ENCODE measurements around the gene KRTAP10-3. TPM values are rescaled to one million over a fixed set of nuclear protein-coding genes. Genes with fewer than 3 reads are reported as not detected.
"Not testable (repeated sequence)": the region's sequence is repeated elsewhere in the genome, so short reads cannot be mapped to it uniquely, and the experiment has no call there.

Gene KRTAP10-3
- total and polyA plus RNA-seq, 7 donors, result not detected

DNA sequence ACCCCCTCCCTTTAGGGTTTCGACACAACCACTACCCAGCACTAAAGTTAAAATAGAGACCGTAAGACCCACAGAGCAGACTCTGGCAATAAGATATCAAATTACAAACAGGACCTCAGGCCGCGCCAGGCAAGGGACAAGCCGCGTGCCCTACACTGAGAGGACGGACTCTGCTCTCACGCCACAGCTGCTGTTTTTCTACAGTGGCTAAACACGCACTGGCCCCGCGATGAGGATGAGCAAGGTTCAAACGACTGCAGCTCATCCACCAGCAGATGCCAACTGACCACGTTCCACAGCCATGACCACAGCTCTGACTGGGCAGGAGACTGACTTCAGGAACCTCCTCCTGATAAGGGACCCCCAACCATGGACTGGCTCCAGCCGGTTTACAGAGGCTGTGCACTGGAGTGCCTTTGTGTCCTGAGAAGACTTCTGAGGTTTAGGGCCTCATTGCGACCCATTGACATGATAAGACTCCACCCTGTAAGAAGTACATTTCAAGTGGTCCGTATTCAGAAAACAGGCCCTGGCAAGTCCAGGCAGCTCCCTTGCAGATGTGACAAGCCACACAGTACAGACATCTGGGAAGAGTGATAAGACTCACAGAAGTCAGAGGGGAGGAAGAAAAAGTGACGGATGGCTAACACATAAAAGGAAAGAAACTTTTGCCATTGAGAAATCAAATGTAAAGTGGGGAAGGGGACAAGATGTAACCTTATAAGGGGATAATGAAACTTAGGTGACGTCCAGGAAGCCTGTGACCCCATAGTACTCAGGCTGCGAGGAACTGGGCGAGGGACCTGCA is 35.2 kb upstream of the KRTAP10-3 start:
- WGBS, 3 donors, result 32 to 39% (median 34%) methylated on average over 20 of the region's 20 CpGs
- H3K27ac ChIP-seq, result no peak overlapping the region
- H3K36me3 ChIP-seq (ENCODE audit: insufficient read depth in 1 of 2, low read depth in 1 of 2), result no peaks in the 10 kb centered on the region
- intact Hi-C loops (cut with DNase I), result no loop called here
- DNase-seq (peak in 1 of 2 donors; percentile 35), ATAC-seq (peak in 2 of 4 donors; percentile 44 to 68)
- no peaks in the 10 kb centered on the region for H3K9me3 ChIP-seq
- H3K27me3 ChIP-seq (ENCODE audit: insufficient read depth in 3 of 3, low read length in 2 of 3), result peaks cover 0 to 59% (median 11%) of the 10 kb centered on the region in 3 donors
- no peaks in the 10 kb centered on the region for H3K4me1 ChIP-seq
- no peak overlapping the region for H3K4me3 ChIP-seq
- TF ChIP-seq, protein P1, sequence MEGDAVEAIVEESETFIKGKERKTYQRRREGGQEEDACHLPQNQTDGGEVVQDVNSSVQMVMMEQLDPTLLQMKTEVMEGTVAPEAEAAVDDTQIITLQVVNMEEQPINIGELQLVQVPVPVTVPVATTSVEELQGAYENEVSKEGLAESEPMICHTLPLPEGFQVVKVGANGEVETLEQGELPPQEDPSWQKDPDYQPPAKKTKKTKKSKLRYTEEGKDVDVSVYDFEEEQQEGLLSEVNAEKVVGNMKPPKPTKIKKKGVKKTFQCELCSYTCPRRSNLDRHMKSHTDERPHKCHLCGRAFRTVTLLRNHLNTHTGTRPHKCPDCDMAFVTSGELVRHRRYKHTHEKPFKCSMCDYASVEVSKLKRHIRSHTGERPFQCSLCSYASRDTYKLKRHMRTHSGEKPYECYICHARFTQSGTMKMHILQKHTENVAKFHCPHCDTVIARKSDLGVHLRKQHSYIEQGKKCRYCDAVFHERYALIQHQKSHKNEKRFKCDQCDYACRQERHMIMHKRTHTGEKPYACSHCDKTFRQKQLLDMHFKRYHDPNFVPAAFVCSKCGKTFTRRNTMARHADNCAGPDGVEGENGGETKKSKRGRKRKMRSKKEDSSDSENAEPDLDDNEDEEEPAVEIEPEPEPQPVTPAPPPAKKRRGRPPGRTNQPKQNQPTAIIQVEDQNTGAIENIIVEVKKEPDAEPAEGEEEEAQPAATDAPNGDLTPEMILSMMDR (IDR thresholded peaks at IDR 0.05), result no peak

DNA sequence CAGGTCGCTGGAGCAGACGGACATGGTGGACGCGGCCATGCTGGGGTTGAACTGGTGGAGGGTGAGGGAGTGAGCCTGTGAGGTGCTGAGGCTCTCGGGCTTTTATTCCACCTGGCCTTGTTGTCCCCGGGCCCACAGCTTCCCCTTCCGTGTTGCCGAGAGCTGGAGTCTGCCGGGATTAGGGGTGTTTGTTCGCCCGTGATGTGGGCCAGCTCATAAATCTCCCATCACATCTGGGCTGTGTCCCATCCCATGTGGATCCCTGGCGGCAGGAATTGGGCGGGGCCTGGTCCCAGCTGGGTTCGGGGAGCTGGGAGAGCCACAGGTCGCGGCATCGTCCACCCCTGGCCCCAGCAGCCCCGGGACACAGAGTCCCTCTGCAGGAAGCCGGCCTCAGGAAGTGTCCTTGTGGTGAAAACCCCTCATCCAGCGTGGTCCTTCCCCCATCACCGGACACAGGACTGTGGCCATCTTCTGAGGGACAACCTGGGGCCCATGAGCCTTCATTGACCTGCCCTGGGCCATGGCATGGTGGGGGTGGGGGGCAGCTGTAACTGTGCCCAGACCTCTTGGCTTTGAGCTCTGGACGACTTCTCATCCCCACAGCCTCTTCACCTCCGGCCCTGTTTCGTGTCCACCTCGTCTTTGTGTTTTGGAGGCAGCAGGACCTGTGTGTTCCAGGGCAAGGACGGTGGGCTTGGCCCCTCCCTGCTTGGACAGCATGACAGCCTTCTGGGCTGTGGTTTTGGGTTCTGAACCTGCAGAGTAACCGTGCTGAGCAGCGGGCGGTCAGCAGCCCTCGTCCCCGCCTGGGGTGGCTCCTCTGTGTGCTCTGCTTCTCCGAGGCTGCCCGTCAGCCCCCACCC is 34.1 kb upstream of the KRTAP10-3 start, which contains the start of gene KRTAP10-6:
Gene KRTAP10-6, minus strand, starts transcription at position 60 of the 866 bp plus-strand sequence. Its CDS starts 21 bp downstream, at position 39.
- Histone ChIP-seq H3K4me3 (no peak within 1 kb of the TSS), H3K27me3 (ENCODE audit: insufficient read depth in 3 of 3, low read length in 2 of 3) (peaks cover 0 to 47% (median 11%) of the 10 kb centered on the region in 3 donors), H3K36me3 (ENCODE audit: insufficient read depth in 1 of 2, low read depth in 1 of 2) (no peaks in the 10 kb centered on the region), H3K4me1 (no peaks in the 10 kb centered on the region), H3K27ac (no peak within 1 kb of the TSS), H3K9me3 (no peaks in the 10 kb centered on the region)
- DNase-seq (peak in 1 of 2 donors; percentile 42), ATAC-seq (peak in 1 of 4 donors; percentile 19)
- WGBS, 3 donors, result 20 to 35% (median 21%) methylated on average over 31 to 33 of the region's 33 CpGs
- intact Hi-C loops (cut with DNase I), result no loop called here
- TF ChIP-seq, protein P1 (IDR thresholded peaks at IDR 0.05), result no peak

DNA sequence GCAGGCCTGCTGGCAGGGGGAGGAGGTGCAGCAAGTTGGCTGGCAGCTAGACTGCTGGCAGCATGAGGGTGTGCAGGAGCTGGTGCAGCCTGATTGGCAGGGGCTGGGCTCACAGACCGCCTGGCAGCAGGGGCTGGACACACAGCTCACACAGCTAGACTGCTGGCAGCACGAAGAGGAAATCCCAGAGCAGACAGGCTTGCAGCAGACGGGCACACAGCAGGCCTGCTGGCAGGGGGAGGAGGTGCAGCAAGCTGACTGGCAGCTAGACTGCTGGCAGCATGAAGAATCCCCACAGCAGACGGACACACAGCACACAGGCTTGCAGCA is 33.2 kb upstream of the KRTAP10-3 start:
- H3K9me3 ChIP-seq; H3K36me3 ChIP-seq (ENCODE audit: insufficient read depth in 1 of 2, low read depth in 1 of 2); DNase-seq; ATAC-seq; intact Hi-C loops (cut with DNase I); H3K27ac ChIP-seq; H3K4me1 ChIP-seq; H3K4me3 ChIP-seq: not testable (repeated sequence)
- H3K27me3 ChIP-seq (ENCODE audit: insufficient read depth in 3 of 3, low read length in 2 of 3), result peaks cover 0 to 38% (median 11%) of the 10 kb centered on the region in 3 donors
- WGBS, 3 donors, result 8 to 20% (median 14%) methylated on average over 1 to 4 of the region's 4 CpGs

DNA sequence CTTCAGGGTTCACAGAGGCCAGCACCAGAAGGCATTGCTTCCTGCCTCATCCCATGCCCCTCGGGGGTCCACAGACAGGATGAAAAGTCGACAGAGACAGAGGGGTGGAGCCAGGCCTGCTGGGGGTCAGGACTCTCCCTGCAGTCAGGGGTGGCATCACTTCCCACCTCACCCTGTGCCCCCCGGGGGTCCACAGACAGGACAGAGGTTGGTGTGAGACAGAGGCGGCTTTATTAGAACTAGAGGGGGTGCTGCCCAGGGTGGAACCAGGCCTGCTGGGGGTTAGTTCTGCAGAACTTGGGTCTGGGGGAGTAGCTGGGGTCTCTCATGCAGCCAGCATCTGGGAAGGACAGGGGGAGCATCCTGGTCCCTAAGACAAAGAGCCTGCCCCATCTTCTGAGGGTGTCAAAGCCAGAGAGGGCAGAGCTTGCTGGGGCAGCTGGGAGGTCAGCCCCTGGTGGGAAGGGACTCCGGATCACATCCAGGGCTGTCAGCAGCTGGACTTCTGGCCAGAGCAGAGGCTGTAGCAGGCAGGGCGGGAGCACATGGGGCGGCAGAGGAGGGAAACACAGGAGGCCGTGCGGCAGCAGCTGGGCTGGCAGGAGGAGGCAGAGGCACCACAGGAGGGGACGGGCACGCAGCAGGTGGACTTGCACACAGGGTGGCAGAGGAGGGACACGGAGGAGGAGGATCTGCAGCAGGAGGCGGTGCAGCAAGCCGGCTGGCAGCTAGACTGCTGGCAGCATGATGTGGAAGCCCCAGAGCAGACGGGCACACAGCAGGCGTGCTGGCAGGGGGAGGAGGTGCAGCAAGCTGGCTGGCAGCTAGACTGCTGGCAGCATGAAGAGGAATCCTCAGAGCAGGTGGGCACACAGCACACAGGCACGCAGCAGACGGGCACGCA is 32.6 kb upstream of the KRTAP10-3 start:
- H3K9me3 ChIP-seq; H3K27ac ChIP-seq; H3K36me3 ChIP-seq (ENCODE audit: insufficient read depth in 1 of 2, low read depth in 1 of 2); ATAC-seq; intact Hi-C loops (cut with DNase I); DNase-seq; H3K4me1 ChIP-seq; H3K4me3 ChIP-seq: not testable (repeated sequence)
- 26 to 32% (median 27%) methylated on average over 9 to 18 of the region's 19 CpGs for WGBS, 3 donors
- peaks cover 0 to 38% (median 11%) of the 10 kb centered on the region in 3 donors for H3K27me3 ChIP-seq (ENCODE audit: insufficient read depth in 3 of 3, low read length in 2 of 3)

DNA sequence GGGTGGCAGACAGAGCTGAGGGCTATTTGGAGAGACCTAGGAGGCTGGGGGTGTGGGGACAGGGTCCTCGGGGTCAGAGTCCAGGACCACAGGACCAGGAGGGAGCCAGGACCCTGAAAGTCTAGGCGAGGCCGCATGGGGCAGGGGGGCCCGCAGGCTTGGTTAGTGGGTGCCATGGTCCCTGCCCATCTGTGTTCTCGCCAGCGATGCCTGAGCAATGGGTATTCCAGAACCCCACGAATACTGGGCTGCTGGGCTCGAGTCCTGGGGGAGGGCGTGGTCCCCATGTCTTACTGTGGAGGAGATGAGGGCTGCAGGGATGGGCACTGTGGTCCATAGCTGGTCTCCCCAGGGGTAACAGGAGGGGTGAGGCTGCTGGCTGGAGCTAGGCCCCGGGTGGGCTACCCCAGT is 31.7 kb upstream of the KRTAP10-3 start:
- Histone ChIP-seq H3K27ac (no peak overlapping the region), H3K36me3 (ENCODE audit: insufficient read depth in 1 of 2, low read depth in 1 of 2) (no peaks in the 10 kb centered on the region), H3K4me1 (no peaks in the 10 kb centered on the region), H3K9me3 (no peaks in the 10 kb centered on the region), H3K27me3 (ENCODE audit: insufficient read depth in 3 of 3, low read length in 2 of 3) (peaks cover 0 to 42% (median 15%) of the 10 kb centered on the region in 3 donors), H3K4me3 (no peak overlapping the region)
- TF ChIP-seq, protein P1 (IDR thresholded peaks at IDR 0.05), result no peak
- ATAC-seq (no peak), DNase-seq (no peak)
- 72 to 82% (median 75%) methylated on average over 9 to 10 of the region's 10 CpGs for WGBS, 3 donors
- intact Hi-C loops (cut with DNase I), result no loop called here

All from psoas muscle (tissue), 8 donors.